BLaER1 treated with 17β-estradiol and CSF1 and Interleukin-3, amounts not matched to agents 10 nM and 100 nM (cell line): ENCODE data around the gene GTPBP6.
"Not testable (repeated sequence)": the region's sequence is repeated elsewhere in the genome, so short reads cannot be mapped to it uniquely, and the experiment has no call there.

Source experiments
- H3K27ac ChIP-seq, 11 experiments: shearing (Covaris generic); formaldehyde crosslinking; 2 replicates each; pipeline ENCODE4 v1.8.1; 2022
- H3K27me3 ChIP-seq, 11 experiments: shearing (Covaris generic); formaldehyde crosslinking; 2 replicates each; pipeline ENCODE4 v1.8.1; 2022
- H3K36me3 ChIP-seq, 11 experiments: shearing (Covaris generic); formaldehyde crosslinking; 2 replicates each; pipeline ENCODE4 v1.8.1; 2022
- H3K4me1 ChIP-seq, 10 experiments: shearing (Covaris generic); formaldehyde crosslinking; 2 replicates each; pipeline ENCODE4 v1.8.1; 2022
- H3K4me2 ChIP-seq, 11 experiments: shearing (Covaris generic); formaldehyde crosslinking; 2 replicates each; pipeline ENCODE4 v1.8.1; 2022
- H3K4me3 ChIP-seq, 10 experiments: shearing (Covaris generic); formaldehyde crosslinking; 2 replicates each; pipeline ENCODE4 v1.8.1; 2022
- H3K9ac ChIP-seq, 11 experiments: shearing (Covaris generic); formaldehyde crosslinking; 2 replicates each; pipeline ENCODE4 v1.8.1; 2022
- H3K9me3 ChIP-seq, 11 experiments: shearing (Covaris generic); formaldehyde crosslinking; replicated peaks in 1 of 11; 2 replicates each; pipeline ENCODE4 v1.8.1; 2022
- H4K20me1 ChIP-seq, 11 experiments: shearing (Covaris generic); formaldehyde crosslinking; 2 replicates each; pipeline ENCODE4 v1.8.1; 2022
- Cebpa-rat ChIP-seq, 11 experiments: shearing (Covaris generic); IDR thresholded peaks; 2 replicates each; pipeline ENCODE4 v1.8.1; 2022

GTPBP6 gene

DNA sequence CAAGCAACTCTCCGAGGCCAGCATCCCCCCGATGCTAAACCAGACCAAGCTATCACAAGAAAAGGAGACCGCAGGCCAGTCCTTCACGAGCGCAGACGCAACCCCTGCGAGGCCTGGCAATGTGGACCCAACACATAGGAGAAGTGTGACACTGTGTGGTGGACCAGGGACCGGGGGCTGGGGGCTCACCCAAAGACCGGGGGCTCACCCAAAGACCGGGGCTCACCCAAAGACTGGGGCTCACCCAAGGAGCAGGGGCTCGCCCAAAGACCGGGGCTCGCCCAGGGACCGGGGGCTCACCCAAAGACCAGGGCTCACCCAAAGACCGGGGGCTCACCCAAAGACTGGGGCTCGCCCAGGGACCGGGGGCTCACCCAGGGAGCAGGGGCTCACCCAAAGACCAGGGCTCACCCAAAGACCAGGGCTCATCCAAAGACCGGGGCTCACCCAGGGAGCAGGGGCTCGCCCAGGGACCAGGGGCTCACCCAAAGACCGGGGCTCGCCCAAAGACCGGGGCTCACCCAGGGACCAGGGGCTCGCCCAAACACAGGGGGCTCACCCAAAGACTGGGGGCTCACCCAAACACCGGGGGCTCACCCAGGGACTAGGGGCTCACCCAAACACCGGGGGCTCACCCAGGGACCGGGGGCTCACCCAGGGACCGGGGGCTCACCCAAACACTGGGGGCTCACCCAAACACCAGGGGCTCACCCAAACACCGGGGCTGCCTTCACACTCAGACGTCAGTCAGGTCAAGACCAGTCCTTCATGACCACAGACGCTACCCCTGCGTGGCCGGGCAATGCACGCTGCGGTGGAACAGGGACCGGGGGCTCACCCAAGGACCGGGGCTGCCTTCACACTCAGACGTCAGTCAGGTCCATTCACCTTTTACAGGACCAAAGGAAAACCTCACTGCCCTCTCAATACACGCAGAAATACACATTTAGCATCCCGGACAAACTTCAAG is 35.3 kb upstream of the GTPBP6 start:
- TF ChIP-seq Cebpa-rat (IDR thresholded peaks at IDR 0.05) = no peak
- H3K36me3 ChIP-seq = peaks cover 0 to 45% (median 29%) of the 10 kb centered on the region in 11 experiments; a peak in 14 of 22 replicates
- H3K4me1 ChIP-seq = peaks cover 40 to 61% (median 53%) of the 10 kb centered on the region in 10 experiments
- peaks cover 0 to 19% (median 6%) of the 10 kb centered on the region in 11 experiments; a peak in 16 of 22 replicates for H3K9me3 ChIP-seq
- peak overlapping the region in 8 of 11 experiments; percentile 42 to 69 (median 62); a peak in 12 of 22 replicates for H3K9ac ChIP-seq
- H4K20me1 ChIP-seq = peaks cover 0 to 10% (median 0%) of the 10 kb centered on the region in 11 experiments; a peak in 4 of 22 replicates
- H3K27ac ChIP-seq = peak overlapping the region in 9 of 11 experiments; percentile 49 to 93 (median 68); a peak in 18 of 22 replicates
- peak overlapping the region; percentile 57 to 91 (median 82) for H3K4me2 ChIP-seq
- no peak overlapping the region for H3K4me3 ChIP-seq
- no peaks in the 10 kb centered on the region for H3K27me3 ChIP-seq

DNA sequence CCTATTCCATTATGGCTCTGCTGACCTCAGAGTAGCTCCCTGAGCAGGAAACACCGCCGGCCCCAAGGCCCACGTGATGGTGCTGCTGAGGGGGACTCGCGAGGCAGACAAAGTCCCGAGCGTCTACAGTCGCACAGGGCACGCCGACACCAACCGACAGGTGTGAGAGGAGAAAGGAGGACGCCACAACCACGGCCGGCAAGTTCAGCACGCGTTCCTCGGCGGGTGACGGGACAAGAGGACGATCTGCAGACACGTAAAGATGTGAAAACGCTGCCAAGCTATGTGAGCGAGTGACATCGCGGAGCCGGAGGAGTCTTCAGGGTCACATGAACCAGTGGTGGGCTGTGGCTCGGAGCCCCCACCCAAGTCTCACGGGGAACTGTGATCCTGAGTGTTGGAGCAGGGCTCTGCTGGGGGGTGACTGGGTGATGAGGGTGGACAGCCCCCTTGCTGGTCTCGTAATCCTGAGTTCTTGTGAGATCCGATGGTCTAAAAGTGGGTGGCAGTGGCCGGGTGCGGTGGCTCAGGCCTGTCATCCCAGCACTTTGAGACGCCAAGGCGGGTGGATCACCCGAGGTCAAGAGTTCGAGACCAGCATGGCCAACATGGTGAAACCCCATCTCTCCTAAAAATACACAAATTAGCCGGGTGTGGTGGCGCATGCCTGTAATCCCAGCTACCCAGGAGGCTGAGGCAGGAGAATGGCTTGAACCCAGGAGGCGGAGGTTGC is 34.2 kb upstream of the GTPBP6 start:
- H3K27me3 ChIP-seq = no peaks in the 10 kb centered on the region
- H3K4me1 ChIP-seq = peaks cover 39 to 52% (median 46%) of the 10 kb centered on the region in 10 experiments
- peaks cover 0 to 12% (median 0%) of the 10 kb centered on the region in 11 experiments; a peak in 4 of 22 replicates for H4K20me1 ChIP-seq
- peaks cover 0 to 15% (median 3%) of the 10 kb centered on the region in 11 experiments; a peak in 12 of 22 replicates for H3K9me3 ChIP-seq
- H3K36me3 ChIP-seq = peaks cover 0 to 51% (median 36%) of the 10 kb centered on the region in 11 experiments; a peak in 16 of 22 replicates
- TF ChIP-seq Cebpa-rat (IDR thresholded peaks at IDR 0.05) = no peak
- H3K4me2 ChIP-seq = no peak overlapping the region
- no peak overlapping the region for H3K4me3 ChIP-seq
- no peak overlapping the region for H3K9ac ChIP-seq
- no peak overlapping the region for H3K27ac ChIP-seq

DNA sequence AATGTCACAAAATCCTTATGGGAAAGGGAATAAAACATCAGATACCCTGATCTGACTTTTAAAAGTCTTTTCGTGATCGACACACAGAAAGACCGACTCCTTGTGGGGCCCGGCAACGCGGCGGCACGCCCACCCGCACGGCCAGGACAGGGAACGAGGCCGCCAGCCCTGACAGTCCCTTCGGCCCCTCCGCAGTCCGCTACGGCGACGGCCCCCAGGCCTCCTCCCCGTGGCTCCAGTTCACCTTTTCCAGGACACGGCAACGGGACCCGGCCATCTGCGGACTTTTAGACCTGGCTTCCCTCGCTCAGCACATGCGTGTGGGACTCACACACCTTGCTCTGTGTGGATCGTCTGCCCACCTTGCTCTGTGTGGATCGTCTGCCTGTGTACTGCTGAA is 33.6 kb upstream of the GTPBP6 start:
- Histone ChIP-seq H3K4me1 (peaks cover 33 to 47% (median 40%) of the 10 kb centered on the region in 10 experiments), H3K9me3 (peaks cover 3 to 21% (median 8%) of the 10 kb centered on the region in 11 experiments; a peak in 19 of 22 replicates), H4K20me1 (peaks cover 0 to 12% (median 0%) of the 10 kb centered on the region in 11 experiments; a peak in 4 of 22 replicates), H3K4me2 (no peak overlapping the region), H3K9ac (no peak overlapping the region), H3K27me3 (no peaks in the 10 kb centered on the region), H3K27ac (no peak overlapping the region), H3K36me3 (peaks cover 3 to 57% (median 42%) of the 10 kb centered on the region in 11 experiments; a peak in 19 of 22 replicates), H3K4me3 (no peak overlapping the region)
- TF ChIP-seq Cebpa-rat (IDR thresholded peaks at IDR 0.05) = no peak

DNA sequence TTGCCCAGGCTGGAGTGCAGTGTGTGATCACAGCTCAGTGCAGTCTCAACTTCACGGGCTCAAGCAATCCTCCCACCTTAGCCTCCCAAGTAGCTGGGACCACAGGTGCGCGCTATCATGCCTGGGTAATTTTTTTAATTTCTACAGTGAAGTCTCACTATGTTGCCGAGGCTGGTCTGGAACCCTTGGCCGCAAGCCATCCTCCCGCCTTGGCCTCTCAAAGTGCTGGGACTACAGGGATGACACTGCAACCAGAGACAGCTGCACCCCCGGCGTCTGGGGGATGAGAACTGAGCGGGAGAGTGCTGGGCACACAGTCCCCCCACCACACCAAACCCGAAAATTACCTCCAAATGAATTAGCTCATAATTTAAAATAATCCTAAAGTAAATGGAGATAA is 33.1 kb upstream of the GTPBP6 start:
- Histone ChIP-seq H3K27ac (no peak overlapping the region), H3K36me3 (peaks cover 8 to 61% (median 46%) of the 10 kb centered on the region in 11 experiments; a peak in 21 of 22 replicates), H3K4me2 (no peak overlapping the region), H3K27me3 (no peaks in the 10 kb centered on the region), H4K20me1 (peaks cover 0 to 12% (median 0%) of the 10 kb centered on the region in 11 experiments; a peak in 4 of 22 replicates), H3K4me3 (no peak overlapping the region), H3K9me3 (peaks cover 7 to 25% (median 13%) of the 10 kb centered on the region in 11 experiments; a peak in 21 of 22 replicates), H3K9ac (no peak overlapping the region), H3K4me1 (peaks cover 29 to 42% (median 36%) of the 10 kb centered on the region in 10 experiments)
- no peak for TF ChIP-seq Cebpa-rat (IDR thresholded peaks at IDR 0.05)

DNA sequence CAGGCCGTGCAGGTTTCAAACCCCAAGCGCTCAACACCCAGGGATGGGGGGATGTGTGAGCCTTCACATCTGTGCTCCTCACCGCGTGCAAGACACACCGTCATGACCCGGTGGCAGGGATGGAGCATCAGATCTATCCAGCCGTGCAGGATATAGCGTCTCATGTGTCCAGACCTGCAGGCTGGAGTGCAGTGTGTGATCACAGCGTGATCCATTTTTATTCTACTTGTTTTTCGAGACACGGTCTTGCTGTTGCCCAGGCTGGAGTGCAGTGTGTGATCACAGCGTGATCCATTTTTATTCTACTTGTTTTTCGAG is 32.7 kb upstream of the GTPBP6 start:
- H3K9ac ChIP-seq, H3K27me3 ChIP-seq, H3K4me3 ChIP-seq, H3K4me2 ChIP-seq, H3K27ac ChIP-seq: not testable (repeated sequence)
- Histone ChIP-seq H3K36me3 (peaks cover 10 to 66% (median 51%) of the 10 kb centered on the region in 11 experiments; a peak in 21 of 22 replicates), H3K4me1 (peaks cover 25 to 38% (median 32%) of the 10 kb centered on the region in 10 experiments), H3K9me3 (peaks cover 12 to 30% (median 17%) of the 10 kb centered on the region in 11 experiments; a peak in 21 of 22 replicates), H4K20me1 (peaks cover 0 to 12% (median 0%) of the 10 kb centered on the region in 11 experiments; a peak in 4 of 22 replicates)

DNA sequence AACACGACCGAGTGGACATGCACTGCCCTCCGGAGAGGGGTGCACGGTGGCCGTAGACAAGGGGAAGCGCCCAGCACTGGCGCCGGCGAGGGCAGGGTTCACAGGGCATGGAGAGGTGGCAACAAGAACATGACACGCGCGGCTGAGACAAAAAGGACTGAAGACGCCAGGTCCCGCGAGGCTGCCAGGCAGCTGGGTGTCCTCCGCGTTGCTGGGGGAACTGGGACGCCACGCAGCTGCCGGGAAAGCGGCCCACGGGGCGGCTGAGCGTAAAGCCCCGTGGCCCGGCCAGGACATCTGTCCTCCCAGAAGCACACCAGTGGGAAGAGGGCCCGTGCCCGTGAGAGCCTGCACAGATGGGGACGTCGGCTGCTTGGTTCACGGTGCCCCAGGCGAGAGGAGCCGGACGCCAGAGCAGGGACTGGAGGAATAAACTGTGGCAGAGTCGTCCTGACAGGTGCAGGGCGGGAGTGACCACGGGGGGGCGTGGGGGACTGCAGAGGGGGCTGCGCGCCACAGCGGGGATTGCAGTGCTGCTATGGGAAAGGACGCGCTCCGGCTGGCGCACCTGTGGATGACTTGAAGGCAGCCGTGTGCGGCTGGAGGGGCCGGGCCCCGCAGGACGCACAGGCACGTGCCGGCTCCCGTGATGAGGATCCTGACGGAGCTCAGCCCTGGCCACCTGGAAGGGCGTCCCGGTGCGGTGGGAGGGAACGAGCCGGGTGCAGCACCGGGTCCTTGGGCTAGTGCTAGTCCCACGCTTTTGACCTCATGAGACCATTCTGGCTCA is 32.1 kb upstream of the GTPBP6 start:
- no peak for TF ChIP-seq Cebpa-rat (IDR thresholded peaks at IDR 0.05)
- H3K4me3 ChIP-seq = no peak overlapping the region
- H3K9me3 ChIP-seq = peaks cover 14 to 34% (median 20%) of the 10 kb centered on the region in 11 experiments; a peak in 21 of 22 replicates
- H3K4me2 ChIP-seq = no peak overlapping the region
- peaks cover 20 to 32% (median 28%) of the 10 kb centered on the region in 10 experiments for H3K4me1 ChIP-seq
- peaks cover 0 to 12% (median 0%) of the 10 kb centered on the region in 11 experiments; a peak in 4 of 22 replicates for H4K20me1 ChIP-seq
- peaks cover 10 to 69% (median 54%) of the 10 kb centered on the region in 11 experiments; a peak in 21 of 22 replicates for H3K36me3 ChIP-seq
- no peaks in the 10 kb centered on the region for H3K27me3 ChIP-seq
- H3K9ac ChIP-seq = no peak overlapping the region
- H3K27ac ChIP-seq = no peak overlapping the region

DNA sequence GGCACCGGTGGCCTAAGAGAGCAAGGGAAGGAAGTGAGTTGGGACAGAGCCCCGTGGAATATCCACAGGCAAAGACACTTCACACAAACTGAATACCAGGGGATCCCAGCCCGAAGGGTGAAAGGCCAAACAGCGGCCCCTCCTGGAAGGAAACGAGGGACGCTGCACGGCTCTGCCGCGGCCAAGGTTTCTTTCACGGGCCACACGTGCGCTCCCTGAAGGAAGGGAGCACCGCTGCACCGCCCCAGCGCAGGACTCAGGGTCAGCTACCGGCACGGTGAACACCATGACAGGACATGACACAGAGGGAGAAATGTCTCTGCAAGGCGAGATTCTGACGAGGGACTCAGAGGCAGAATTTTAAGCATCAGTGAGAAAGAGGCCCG is 31.5 kb upstream of the GTPBP6 start:
- H3K27me3 ChIP-seq = no peaks in the 10 kb centered on the region
- H4K20me1 ChIP-seq = peaks cover 0 to 12% (median 0%) of the 10 kb centered on the region in 11 experiments; a peak in 4 of 22 replicates
- peak overlapping the region in 1 of 11 experiments; percentile 20; a peak in 1 of 22 replicates for H3K27ac ChIP-seq
- H3K36me3 ChIP-seq = peaks cover 11 to 72% (median 58%) of the 10 kb centered on the region in 11 experiments
- H3K4me2 ChIP-seq = no peak overlapping the region
- peaks cover 14 to 26% (median 22%) of the 10 kb centered on the region in 10 experiments for H3K4me1 ChIP-seq
- no peak overlapping the region for H3K4me3 ChIP-seq
- H3K9ac ChIP-seq = no peak overlapping the region
- H3K9me3 ChIP-seq = peaks cover 17 to 38% (median 23%) of the 10 kb centered on the region in 11 experiments
- TF ChIP-seq Cebpa-rat (IDR thresholded peaks at IDR 0.05) = no peak

DNA sequence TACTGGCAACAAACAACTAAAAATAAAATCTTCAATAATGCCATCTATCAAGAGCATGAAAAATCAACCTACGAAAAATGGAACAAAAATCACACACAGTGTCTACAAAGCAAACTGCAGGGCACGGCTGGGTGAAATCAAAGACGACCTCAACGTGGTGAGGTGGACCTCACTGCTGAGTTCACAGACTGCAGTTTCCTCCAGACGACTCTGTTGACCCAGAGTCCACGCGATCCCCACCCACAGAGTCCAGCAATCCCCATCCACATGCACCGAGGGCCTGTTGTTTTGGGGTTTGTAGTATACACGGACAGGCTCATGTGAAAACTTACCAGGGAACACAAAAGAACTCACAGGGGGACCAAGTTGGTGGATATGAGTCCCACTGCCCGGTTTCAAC is 31.1 kb upstream of the GTPBP6 start:
- H3K9ac ChIP-seq = no peak overlapping the region
- H3K4me1 ChIP-seq = peaks cover 10 to 22% (median 17%) of the 10 kb centered on the region in 10 experiments
- H3K4me2 ChIP-seq = no peak overlapping the region
- peaks cover 21 to 42% (median 28%) of the 10 kb centered on the region in 11 experiments for H3K9me3 ChIP-seq
- no peak for TF ChIP-seq Cebpa-rat (IDR thresholded peaks at IDR 0.05)
- H3K27me3 ChIP-seq = no peaks in the 10 kb centered on the region
- peaks cover 15 to 77% (median 62%) of the 10 kb centered on the region in 11 experiments for H3K36me3 ChIP-seq
- no peak overlapping the region for H3K4me3 ChIP-seq
- H3K27ac ChIP-seq = peak overlapping the region in 1 of 11 experiments; percentile 20; a peak in 2 of 22 replicates
- peaks cover 0 to 12% (median 0%) of the 10 kb centered on the region in 11 experiments; a peak in 4 of 22 replicates for H4K20me1 ChIP-seq
